ENCODE measurements around the gene SNCG. TPM values are rescaled to one million over a fixed set of nuclear protein-coding genes. Genes with fewer than 3 reads are reported as not detected.
"Not testable (repeated sequence)": the region's sequence is repeated elsewhere in the genome, so short reads cannot be mapped to it uniquely, and the experiment has no call there.

SNCG gene
- polyA plus RNA-seq, 3 donors: 1.8 TPM; not detected in 2

GRCh38 chr10:86981716-86982115, 23.3 kb downstream of the SNCG start:
- TF ChIP-seq, protein P1, sequence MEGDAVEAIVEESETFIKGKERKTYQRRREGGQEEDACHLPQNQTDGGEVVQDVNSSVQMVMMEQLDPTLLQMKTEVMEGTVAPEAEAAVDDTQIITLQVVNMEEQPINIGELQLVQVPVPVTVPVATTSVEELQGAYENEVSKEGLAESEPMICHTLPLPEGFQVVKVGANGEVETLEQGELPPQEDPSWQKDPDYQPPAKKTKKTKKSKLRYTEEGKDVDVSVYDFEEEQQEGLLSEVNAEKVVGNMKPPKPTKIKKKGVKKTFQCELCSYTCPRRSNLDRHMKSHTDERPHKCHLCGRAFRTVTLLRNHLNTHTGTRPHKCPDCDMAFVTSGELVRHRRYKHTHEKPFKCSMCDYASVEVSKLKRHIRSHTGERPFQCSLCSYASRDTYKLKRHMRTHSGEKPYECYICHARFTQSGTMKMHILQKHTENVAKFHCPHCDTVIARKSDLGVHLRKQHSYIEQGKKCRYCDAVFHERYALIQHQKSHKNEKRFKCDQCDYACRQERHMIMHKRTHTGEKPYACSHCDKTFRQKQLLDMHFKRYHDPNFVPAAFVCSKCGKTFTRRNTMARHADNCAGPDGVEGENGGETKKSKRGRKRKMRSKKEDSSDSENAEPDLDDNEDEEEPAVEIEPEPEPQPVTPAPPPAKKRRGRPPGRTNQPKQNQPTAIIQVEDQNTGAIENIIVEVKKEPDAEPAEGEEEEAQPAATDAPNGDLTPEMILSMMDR (IDR thresholded peaks at IDR 0.05): no peak
- Histone ChIP-seq H3K36me3 (replicated peaks in 1 of 2; ENCODE audit: control insufficient read depth in 1 of 2, insufficient read depth in 2 of 2, low read length in 2 of 2) (no peaks in the 10 kb centered on the region), H3K4me1 (ENCODE audit: control insufficient read depth in 1 of 2, insufficient read depth in 2 of 2, low read length in 2 of 2) (no peaks in the 10 kb centered on the region), H3K79me2 (ENCODE audit: insufficient read depth, low read length) (no peaks in the 10 kb centered on the region), H3K4me3 (replicated peaks in 1 of 3; ENCODE audit: low read depth in 2 of 3, low read length in 3 of 3) (no peak overlapping the region), H3K27ac (ENCODE audit: low read depth in 1 of 2, low read length in 2 of 2) (no peak overlapping the region), H3K9ac (ENCODE audit: insufficient read depth, low read length, poor library complexity, severe bottlenecking) (no peak overlapping the region), H4K20me1 (ENCODE audit: insufficient read depth, low read length) (no peaks in the 10 kb centered on the region), H3K27me3 (ENCODE audit: control insufficient read depth in 2 of 2, insufficient read depth in 2 of 2, low read length in 2 of 2) (no peaks in the 10 kb centered on the region), H3K4me2 (replicated peaks; ENCODE audit: extremely low read depth, low read length, poor library complexity, severe bottlenecking) (no peak overlapping the region), H2AFZ (ENCODE audit: insufficient read depth, low read depth, low read length, poor library complexity, severe bottlenecking) (no peak overlapping the region), H3K9me3 (replicated peaks in 1 of 2; ENCODE audit: control insufficient read depth in 1 of 2, insufficient read depth in 1 of 2, low read length in 2 of 2) (no peaks in the 10 kb centered on the region)
- Mint-ChIP-seq H3K27me3 (ENCODE audit: low read depth in 3 of 3) (peaks cover 7 to 9% (median 8%) of the 10 kb centered on the region in 3 donors), H3K27ac (no peak overlapping the region), H3K4me1 (no peaks in the 10 kb centered on the region), H3K36me3 (no peaks in the 10 kb centered on the region), H3K9me3 (peaks cover 0 to 4% (median 2%) of the 10 kb centered on the region in 7 donors), H3K4me3 (no peak overlapping the region)
- no peak for DNase-seq
- intact Hi-C loops (cut with micrococcal nuclease): no loop called here
- WGBS (ENCODE audit: insufficient coverage): 57% methylated on average over 2 of the region's 5 CpGs

- DNase-seq; H3K27me3 ChIP-seq (ENCODE audit: control insufficient read depth in 2 of 2, insufficient read depth in 2 of 2, low read length in 2 of 2); H4K20me1 ChIP-seq (ENCODE audit: insufficient read depth, low read length); H2AFZ ChIP-seq (ENCODE audit: insufficient read depth, low read depth, low read length, poor library complexity, severe bottlenecking); H3K4me2 ChIP-seq (replicated peaks; ENCODE audit: extremely low read depth, low read length, poor library complexity, severe bottlenecking); H3K27ac ChIP-seq (ENCODE audit: low read depth in 1 of 2, low read length in 2 of 2); H3K79me2 ChIP-seq (ENCODE audit: insufficient read depth, low read length); H3K27me3 Mint-ChIP-seq (ENCODE audit: low read depth in 3 of 3); H3K27ac Mint-ChIP-seq; H3K4me3 ChIP-seq (replicated peaks in 1 of 3; ENCODE audit: low read depth in 2 of 3, low read length in 3 of 3); H3K9me3 Mint-ChIP-seq; H3K36me3 ChIP-seq (replicated peaks in 1 of 2; ENCODE audit: control insufficient read depth in 1 of 2, insufficient read depth in 2 of 2, low read length in 2 of 2); intact Hi-C loops (cut with micrococcal nuclease); H3K4me3 Mint-ChIP-seq; H3K9me3 ChIP-seq (replicated peaks in 1 of 2; ENCODE audit: control insufficient read depth in 1 of 2, insufficient read depth in 1 of 2, low read length in 2 of 2); H3K4me1 Mint-ChIP-seq; H3K4me1 ChIP-seq (ENCODE audit: control insufficient read depth in 1 of 2, insufficient read depth in 2 of 2, low read length in 2 of 2); H3K9ac ChIP-seq (ENCODE audit: insufficient read depth, low read length, poor library complexity, severe bottlenecking); H3K36me3 Mint-ChIP-seq: not testable (repeated sequence)
- WGBS (ENCODE audit: insufficient coverage): no CpG with 5 or more reads among the region's 4 CpGs
Measured at GRCh38 chr10:86984498-86984897, 26.1 kb downstream of the SNCG start.
